ENCODE measurements around the gene GPC4.

GPC4 gene

DNA sequence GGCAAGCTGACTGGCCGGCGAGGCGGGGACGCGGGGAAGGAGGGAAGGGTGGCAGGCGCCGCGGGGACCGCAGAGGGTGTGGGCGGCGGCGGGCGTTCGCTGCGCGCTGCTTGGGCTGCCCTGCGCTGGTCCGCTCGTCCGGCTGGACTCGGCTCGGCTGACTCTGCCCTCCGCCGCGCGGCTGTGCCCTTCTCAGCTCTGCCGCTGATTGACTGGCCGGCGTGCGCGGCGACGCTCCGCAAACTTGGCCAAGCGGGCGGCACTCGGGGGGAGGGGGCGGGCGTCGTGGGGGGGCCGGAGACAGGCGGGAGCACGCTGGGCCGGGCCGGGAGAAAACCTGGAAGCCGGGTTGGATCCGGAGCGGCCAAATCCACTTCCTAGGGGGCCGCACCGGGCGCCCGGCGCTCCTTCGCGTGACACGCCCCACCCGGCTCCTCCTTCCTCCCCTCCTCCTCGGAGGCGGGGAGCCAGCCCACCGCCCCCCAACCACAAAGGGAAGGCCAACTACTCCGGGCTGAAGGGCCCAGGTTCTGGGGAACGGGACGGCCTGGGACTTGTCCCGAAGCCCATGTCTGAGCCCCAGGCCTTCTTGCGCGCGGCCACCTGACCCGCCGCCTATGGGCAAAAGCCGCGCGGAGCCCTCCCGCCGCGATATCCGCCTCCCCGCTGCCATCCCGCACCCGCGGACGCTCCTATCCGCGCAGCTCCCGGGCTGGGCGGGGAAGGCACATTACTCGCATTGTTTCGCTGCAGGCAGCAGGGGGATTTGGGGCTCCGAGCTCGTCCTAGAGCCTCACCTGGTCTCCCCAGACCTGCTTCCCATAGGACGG, at the start of gene GPC4:
Gene GPC4 (minus strand): TSS at position 214 of the 830 bp plus-strand sequence. CDS start 524 bp downstream, outside the sequence.
- in situ Hi-C loops (cut with MboI; ENCODE audit: low sequenced_read_pairs): no loop called here

DNA sequence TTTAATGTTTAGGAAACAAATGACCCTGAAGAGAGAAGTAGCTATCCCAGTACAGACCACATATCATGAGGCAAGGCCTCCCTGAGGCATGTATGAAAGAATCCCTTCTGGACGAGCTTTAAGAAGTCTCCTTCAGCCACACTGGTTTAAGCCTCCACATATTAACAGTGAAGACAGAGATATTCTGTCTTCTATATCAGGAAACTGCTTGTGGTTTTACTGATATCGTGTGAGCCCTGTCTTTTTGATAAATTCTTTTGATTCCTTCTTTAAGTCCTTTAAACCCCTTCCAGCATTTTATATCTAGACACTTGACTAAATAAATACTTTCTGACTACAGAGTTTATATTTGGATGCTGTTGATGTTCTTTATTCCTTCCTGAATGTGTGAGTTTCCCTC, 45.9 kb upstream of the GPC4 start:
- in situ Hi-C loops (cut with MboI; ENCODE audit: low sequenced_read_pairs): no loop called here

DNA sequence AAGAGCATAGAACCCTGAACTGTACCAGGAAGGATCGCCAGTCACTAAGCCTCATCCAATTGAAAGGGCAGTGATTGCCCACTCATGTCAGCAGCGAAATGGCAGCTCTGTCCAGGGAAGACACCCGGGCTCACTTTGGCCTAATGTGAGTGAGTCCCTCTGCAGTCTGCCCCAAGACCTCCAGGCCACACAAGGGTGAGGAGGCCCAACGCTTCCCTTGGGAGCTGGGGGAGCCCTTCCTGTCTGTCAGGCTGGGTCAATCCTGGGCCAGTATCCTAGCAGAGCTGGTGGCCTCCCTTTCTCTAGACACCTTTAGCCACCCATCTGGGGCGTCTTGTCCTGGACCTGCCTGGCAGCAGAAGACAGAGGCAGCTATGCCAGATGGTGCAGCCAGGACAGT, 39.6 kb upstream of the GPC4 start:
- in situ Hi-C loops (cut with MboI; ENCODE audit: low sequenced_read_pairs): no loop called here

DNA sequence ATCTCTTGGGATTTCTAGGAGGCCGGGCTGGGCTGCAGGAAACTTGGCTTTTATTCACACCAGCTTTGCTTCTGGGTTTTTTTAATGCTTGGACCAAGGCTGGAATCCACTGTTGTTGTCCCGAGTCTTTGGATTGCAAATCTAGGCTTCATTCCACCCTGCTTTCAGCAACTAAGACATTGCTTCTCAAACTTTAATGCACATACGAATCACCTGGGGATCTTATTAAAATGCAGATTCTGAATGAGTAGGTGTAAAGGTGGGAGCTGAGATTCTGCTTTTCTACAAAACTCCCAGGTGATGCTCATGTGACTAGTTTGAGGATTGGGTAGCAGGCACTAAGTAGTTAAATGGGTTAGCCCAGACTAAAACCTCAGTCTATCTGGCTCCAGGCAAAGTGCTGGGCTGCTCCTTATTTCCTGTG, 39.2 kb upstream of the GPC4 start:
- in situ Hi-C loops (cut with MboI; ENCODE audit: low sequenced_read_pairs): no loop called here

DNA sequence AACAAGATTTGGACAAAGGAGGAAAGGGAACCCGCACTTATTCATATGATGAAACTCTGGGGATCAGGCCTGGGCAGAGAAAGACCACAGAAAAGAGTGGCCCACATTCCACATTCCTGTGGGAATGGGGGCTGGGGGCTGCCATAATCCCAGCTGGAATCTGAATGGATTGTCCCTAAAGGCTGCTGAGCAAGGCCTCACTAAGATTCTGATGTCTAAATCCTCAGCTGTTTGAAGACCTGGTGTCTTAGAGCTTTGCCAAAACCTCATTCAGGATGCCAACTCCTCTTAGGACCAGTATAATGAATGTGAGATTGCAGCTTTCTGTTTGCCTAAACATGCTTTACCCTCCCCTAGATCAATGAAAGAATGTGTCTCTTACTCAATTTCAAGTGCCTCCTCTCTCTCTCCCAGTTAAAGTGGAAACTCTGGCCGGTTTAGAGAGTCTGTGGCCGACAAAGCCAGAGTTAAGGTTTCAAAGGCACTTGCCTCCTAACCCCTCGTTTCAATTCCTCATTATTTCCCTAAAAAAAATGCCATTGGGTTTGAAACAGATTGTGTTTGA, 33.3 kb upstream of the GPC4 start:
- in situ Hi-C loops (cut with MboI; ENCODE audit: low sequenced_read_pairs): no loop called here

DNA sequence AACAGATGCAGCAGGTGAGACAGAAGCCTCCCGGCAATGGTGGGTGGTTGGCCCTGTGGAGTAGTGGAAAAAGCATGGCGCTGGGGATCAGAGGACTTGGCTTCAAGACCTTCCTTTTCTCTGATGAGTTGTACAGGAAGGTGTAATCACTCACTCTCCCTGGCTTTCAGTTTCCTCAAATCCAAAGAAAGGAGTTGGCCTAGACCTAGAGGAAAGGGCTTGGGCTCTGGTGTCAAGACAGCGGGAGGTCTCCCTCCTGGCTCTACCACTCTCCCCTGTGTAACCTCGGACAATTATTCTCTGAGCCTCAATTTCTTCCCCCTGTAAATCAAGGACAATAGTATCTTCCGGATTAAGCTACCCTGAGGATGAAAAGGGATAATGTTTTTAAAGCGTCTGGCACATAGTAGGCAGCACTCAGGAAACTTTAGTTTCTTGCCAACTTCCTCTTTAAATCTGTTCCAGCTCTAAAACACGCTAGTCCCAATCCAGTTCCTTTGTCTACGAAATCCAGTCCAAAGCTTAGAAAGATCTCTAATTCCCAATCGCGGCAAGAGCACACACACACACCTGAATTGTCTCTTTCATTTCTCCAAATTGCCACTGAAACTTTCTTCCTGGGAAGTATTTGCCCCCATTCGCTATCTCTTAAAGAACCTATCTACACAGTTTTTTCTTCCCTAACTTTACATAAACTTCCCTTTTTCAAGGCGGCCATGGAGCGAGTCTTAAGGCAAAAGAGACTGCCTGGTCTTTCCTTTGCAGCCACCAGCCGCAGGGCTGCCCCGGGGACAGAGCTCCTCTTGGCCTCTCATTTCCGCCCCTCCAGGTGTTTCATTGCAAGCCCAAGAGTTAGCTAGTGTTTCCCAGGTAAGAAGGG, 29.9 kb upstream of the GPC4 start:
- in situ Hi-C loops (cut with MboI; ENCODE audit: low sequenced_read_pairs): no loop called here

DNA sequence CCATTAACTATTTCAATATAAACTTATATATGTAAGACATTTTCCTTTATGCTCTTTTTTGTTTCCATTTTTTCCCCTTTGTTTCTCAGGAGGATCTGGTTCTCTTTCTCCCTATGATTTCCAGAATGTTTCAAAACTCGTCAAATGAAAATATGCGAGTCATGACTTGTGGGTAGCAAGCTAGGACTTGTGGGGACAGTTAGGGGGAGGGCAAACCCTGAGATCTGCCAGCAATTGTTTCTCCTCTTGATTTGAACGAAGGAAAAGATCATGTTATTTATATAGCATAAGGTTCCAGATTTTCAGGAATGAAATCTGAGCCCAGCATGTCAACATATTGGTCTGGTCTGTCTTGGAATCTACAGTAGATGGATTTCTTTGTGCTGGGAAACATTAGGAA, 28.9 kb upstream of the GPC4 start:
- in situ Hi-C loops (cut with MboI; ENCODE audit: low sequenced_read_pairs): no loop called here

DNA sequence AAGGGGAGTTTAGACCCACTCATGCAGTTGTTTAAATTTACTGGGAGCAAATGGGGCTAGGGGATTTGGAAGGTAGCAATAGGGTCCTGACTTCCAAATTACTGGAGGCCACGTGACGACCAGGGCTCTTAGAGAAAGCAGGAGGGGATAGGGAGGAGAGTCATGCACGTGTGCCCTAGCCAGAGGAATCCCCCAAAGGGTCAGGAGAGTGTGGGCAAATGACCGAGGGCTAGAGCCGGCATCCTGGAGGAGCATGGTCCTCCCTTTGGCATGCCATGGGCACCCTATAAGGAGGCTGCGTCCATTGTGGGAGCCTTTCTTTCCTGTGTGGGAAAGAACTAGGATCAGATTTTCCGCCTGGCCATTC, 25.5 kb upstream of the GPC4 start:
- in situ Hi-C loops (cut with MboI; ENCODE audit: low sequenced_read_pairs): no loop called here

DNA sequence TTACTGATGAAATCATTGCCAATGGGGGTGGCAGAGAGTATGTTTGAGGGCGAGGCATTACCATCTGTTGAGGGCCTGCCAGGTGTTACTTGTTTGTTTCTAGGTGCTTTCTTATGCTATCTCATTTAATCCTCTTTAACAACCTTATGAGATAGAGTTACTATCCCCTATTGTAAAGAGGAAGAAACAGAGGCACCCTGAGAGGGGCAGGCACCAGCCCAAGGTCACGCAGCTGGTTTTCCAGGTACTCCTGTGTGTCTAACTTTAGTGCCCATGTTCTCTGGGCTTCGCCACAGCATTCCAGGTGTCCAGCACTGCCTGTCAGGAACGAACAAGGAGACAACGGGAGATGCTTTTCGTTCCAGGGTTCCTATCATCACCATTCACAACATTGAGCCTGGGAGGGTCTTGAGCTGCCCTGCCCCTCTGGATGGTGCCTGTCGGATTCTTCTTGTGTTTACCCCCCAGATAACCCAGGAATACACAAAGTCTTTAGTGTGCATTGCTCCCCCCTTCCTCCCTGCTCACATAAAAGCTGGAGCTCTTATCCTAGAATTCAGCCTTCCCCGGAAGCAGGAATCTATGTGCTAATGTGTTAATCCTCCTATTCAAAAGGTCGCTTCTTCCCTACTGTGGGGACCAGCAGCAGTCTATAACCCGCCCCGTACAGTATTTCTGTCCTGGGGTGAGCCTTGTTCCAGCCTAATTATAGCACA, 24.9 kb upstream of the GPC4 start:
- in situ Hi-C loops (cut with MboI; ENCODE audit: low sequenced_read_pairs): no loop called here

DNA sequence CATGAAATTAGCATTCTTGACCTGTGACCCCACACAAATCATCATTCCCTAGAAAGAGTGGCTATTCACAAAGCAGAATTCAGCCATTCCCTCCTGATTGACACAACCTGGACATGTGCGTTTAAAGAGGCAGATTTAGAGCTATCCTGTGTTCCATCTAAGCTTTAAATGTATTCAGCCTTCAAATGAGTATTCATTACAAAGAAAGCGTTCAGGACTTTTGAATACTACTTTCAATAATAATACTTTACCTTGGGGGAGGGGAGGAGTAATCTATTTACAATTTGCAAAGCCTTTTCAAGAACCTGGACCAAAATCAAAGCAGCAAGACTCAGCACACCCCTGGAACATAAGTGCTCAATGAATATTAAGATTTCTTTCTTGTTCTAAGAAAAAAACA, 22.5 kb upstream of the GPC4 start:
- in situ Hi-C loops (cut with MboI; ENCODE audit: low sequenced_read_pairs): no loop called here

DNA sequence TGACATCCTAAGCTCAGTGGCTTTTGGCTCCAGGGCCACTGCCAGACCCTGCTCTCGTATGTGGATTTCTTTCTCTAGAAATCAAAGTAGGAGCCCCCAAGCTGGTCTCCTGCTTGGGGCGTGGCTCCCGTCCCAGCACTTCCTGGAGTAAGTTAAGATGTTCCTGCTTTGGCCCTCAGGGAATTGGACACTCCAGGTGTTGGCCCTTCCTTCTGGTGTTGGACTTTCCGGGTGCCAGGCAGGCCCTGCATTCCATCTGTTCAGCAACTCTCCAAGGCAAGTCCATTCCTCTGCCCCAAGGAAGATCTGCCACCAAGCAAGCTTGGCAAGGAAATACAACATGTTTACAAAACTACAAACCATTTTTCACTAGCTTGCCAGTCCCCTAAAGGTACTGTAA, 22.1 kb upstream of the GPC4 start:
- in situ Hi-C loops (cut with MboI; ENCODE audit: low sequenced_read_pairs): no loop called here

DNA sequence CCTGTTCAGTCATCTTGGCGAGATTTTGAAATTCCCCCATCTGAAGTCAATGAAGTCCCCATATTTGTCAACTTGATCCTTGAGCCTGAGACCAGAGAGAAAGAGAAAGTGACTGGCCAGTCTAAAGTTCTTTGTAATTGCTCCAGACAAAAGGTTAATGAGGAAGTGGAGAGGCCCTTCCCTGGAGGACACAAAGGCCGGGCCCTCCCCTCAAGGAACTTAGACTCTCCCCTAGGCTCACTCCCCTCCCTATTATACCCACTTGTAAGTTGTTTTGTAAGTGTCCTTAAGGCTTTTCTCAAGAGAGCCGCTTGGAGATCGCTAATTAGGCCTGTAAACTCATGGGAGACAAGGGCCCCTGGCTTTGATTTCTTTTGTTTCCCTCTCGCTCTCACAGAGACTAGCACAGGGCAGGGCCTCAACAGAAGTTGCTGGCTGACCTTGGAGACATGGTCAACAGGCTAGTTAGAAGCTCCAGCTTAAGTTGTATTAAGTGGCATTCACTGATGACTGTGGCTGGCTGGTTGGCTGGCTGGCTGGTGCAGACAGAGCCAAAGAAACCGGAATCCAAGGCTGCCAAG, 20.3 kb upstream of the GPC4 start:
- in situ Hi-C loops (cut with MboI; ENCODE audit: low sequenced_read_pairs): no loop called here

DNA sequence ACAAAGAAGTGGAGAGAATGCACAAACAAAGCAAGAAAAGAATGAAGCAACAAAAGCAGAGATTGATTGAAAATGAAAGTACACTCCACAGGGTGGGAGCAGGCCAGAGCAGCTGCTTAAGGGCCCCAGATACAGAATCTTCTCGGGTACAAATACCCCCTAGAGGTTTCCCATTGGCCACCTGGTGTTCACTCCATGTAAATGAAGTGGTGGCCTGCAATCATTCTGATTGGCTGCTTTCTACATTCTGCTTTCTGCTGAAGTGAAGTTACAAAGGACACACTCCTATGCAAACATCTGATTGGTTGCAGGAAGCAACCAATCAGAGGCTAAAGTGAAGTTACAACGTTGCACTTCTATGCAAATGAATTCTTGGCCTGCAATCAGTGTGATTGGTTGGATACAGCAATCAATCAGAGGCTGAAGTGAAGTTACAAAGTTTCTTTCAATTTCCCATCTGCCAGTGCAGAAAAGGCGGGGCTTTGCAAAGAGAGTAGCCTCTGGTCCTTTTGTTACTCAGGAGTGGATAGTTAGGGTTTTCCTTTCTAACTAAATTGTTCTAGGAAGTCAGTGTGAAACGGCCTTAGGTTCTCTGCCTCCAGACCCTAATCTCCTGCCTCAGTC, 19.0 kb upstream of the GPC4 start:
- in situ Hi-C loops (cut with MboI; ENCODE audit: low sequenced_read_pairs): no loop called here

DNA sequence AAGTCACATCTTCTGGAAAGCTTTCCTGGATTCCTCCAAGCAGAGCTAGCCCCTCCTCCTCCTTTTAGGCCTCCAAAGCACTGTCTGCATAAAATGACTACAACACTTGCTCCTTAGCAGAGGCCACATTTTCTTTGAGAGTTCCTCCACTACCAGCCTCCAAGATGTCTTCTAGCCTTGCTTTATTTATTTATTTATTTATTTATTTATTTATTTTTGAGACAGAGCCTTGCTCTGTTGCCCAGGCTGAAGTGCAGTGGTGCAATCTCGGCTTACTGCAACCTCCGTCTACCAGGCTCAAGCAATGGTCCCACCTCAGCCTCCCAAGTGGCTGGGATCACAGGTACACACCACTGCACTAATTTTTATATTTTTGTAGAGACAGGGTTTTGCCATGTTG, 4.6 kb upstream of the GPC4 start:
- in situ Hi-C loops (cut with MboI; ENCODE audit: low sequenced_read_pairs): no loop called here

DNA sequence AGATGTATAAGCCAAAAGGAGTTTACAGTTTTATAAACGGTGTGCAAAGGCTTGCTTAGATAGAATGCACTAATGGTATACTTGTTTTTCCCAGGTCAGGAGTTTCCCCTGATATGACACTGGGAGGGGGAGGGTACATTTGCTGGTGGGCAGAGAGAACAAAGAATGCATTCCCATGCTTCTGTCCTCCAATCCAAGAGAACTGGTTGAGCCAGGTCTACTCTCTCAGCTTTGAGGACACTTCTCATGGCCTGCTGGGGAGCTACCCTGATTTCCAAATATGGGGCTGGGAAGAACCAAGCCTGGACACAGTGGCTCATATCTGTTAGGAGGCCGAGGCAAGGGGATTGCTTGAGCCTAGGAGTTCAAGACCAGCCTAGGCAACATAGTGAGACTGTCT, 3.3 kb upstream of the GPC4 start:
- in situ Hi-C loops (cut with MboI; ENCODE audit: low sequenced_read_pairs): no loop called here

DNA sequence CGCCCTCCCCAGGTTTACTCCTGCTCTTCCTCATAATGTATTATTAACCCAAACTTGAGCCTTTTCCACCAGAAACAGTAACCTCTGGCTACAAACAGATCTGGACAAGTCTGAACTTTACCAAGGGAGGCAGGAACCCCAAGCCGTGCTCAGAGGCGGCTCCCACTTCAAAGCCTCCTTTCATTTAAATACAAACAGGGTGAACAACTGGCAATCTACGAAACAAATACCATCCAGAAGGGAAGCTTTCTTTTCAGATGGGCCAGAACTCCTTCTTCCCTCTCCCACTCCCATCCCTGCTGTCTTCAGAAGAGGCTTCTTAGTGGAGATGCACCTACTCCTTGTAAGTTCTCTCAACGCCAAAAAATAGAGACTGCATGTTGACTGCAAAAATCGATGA, 2.1 kb upstream of the GPC4 start:
- in situ Hi-C loops (cut with MboI; ENCODE audit: low sequenced_read_pairs): no loop called here

DNA sequence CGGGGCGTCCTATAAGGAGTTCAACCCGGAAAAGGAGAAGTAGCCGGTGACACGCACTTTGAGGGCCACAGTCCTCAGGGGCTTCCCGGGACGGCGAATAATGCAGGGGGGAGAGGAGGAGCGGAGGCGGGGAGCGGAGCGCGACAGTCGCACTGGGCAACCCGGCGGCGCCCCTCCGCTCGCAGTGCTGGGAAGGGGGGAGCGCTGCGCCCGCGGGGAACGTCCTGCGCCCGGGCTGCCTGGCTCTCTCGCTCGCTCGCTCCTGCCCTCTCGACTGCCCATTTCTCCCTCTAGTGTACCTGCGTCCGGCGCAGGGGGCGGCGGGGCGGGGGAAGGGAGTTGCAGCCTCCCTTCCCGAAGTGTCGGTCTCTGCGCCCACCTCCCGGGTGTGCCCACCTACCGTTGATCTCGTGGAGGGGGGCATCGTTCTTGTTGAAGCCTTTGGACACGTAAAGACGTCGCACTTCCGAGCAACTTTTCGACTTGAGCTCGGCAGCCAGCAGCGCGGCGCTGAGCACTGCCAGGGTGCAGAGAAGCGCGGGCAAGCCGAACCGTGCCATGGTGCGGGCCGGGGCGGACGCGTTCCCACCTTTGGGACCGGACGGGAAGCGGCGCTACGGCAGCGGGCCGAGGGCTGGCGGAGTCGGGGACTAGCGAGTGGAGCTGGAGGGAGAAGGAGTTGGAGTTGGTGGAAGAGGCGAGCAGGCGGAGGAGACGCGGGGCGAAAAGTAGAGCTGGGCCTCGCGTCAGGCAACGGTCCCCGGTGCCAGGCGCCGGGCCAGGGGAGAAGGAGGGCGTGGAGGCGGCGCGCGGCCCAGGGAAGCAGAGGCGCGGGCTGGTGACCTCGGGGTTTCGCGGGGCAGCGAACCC, 648 bp downstream of the GPC4 start:
- in situ Hi-C loops (cut with MboI; ENCODE audit: low sequenced_read_pairs): no loop called here

DNA sequence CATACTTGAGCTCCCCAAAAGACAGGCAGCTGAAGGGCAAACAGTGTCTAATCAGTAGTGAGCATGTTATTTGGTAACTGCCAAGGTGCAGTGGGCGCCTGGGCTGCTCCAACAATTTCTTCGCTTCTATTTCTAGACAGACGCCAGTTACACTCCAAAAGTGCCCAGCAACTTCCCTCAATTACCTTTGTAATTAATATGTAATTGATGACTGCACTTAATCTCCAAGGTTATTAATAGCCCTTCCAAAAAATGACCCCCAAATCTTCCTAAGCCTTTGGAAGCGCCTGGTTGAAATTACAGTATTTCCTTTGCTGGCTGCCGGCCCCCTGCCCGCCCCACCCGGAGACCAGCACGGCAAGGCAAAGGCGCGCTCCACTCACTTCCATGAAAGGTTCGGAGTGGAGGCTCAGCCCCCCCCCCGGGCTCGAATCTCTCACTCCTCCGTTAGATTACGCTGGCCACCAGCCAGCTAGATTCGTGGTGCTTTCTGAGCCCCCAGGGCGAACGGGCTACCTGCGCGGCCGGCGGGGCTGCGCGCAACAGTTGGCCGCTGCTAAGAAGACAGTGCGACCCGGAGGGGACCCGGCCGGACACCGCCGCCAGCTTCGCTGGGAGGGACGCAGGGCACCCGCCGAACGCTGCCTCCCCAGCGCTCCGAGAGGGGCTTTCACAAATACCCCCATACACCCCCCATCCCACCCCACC, 1.9 kb downstream of the GPC4 start:
- in situ Hi-C loops (cut with MboI; ENCODE audit: low sequenced_read_pairs): no loop called here

DNA sequence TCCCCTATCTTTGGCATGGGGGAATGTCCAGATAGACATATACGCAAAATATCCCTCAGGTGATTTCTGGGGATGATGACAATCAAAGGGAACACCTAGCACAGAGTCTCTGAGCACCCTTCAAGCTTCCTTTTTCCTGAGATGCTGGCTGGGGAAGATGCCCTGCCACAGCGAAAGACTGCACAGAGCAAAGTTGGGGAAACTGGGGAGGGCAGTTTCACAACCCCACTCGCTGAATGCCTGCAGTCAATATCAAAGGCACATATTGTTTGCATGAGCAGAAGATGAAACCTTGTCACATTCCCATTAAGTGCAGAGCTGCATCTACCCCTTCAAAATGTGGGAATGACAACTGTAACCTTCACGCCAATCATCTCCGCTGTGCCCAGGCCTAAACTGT, 2.6 kb downstream of the GPC4 start:
- in situ Hi-C loops (cut with MboI; ENCODE audit: low sequenced_read_pairs): no loop called here

All from HL-60/S4 (cell line).